Activated naive CD4-positive, alpha-beta T cell treated with anti-CD3 and anti-CD28 coated beads for 36 hours (primary cell): Measurements from ENCODE around the gene EIF2D. TPM values are rescaled to one million over a fixed set of nuclear protein-coding genes. Genes with fewer than 3 reads are reported as not detected.
A peak's percentile ranks its signal among the peaks of the same experiment; 100 is the strongest.
"Not testable (repeated sequence)": the region's sequence is repeated elsewhere in the genome, so short reads cannot be mapped to it uniquely, and the experiment has no call there.

Experiments used
- CTCF ChIA-PET: fragments of 350-600 bp; sonication (Branson Sonifier 250); formaldehyde crosslinking; loops from one replicate; lab custom pipeline; 2021; ENCODE audit warnings: antibody characterized with exemption; lab: Charles Lee
- DNase-seq: peaks from one replicate; pipeline ENCODE4 v3.0.0-alpha.2; 2020
- H3K27ac Mint-ChIP-seq: one replicate; pipeline ENCODE4 v1.8.0; 2021; ENCODE audit warnings: mild to moderate bottlenecking, mixed read lengths
- H3K27me3 Mint-ChIP-seq: one replicate; pipeline ENCODE4 v1.8.0; 2021; ENCODE audit warnings: low read depth, mixed read lengths
- H3K36me3 Mint-ChIP-seq: one replicate; pipeline ENCODE4 v1.8.0; 2021; ENCODE audit warnings: low read depth, mixed read lengths
- H3K4me1 Mint-ChIP-seq: one replicate; pipeline ENCODE4 v1.8.0; 2021; ENCODE audit warnings: low read depth, mixed read lengths
- H3K4me3 Mint-ChIP-seq: one replicate; pipeline ENCODE4 v1.8.0; 2021; ENCODE audit warnings: mild to moderate bottlenecking, moderate library complexity, mixed read lengths
- H3K9me3 Mint-ChIP-seq: one replicate; pipeline ENCODE4 v1.8.0; 2021; ENCODE audit warnings: mixed read lengths
- intact Hi-C: fragments of 100-400 bp; cut with micrococcal nuclease; formaldehyde crosslinking; loops from one replicate; pipeline ENCODE4 v1.15.1; 2023
- total RNA-seq, 2 experiments: library from RNA; stranded (reverse); gene quantifications; one replicate each; pipeline ENCODE4 v1.2.3, GENCODE V29; 2021

The EIF2D gene
- total RNA-seq, 2 experiments from 2014 or later = 116 to 122 TPM

DNA sequence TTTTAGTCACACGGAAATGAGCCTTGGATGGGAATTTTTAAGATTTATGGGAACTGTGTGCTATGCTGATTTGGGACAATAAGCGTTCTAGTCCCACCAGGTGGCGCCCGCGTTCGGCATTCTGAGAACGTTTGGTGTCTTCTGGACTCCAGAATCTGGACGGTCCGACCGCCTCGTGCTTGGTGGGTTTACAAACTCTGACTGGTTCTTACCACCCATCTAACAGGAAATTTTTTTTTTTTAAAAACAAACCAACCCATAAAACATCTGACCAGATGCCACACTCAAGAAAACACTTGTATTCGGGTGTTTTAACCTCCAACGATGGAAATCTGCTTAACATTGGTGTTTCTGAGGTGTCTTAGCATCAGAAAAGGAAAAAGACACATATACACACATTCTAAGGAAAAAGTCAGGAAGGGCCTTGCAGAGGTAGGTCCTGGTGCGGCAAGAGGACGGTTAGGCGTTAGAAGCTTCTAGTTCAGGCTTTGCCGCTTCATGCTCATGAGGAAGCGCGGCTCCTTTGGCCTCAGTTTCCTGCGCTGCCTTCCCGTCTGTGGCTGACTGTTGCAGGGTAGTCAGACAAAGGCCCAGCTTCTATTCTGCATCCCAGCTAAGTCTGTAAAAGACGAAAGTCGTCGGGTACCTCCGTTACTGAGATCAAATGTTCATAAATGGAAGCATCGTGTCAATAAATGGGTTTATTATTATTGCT, 22.3 kb upstream of the EIF2D start:
- Mint-ChIP-seq H3K36me3 (peaks cover 4% of the 10 kb centered on the region), H3K4me3 (peak overlapping the region; percentile 83), H3K27ac (peak overlapping the region; percentile 92), H3K9me3 (no peaks in the 10 kb centered on the region), H3K27me3 (peaks cover 19% of the 10 kb centered on the region), H3K4me1 (peaks cover 27% of the 10 kb centered on the region)
- peak; percentile 87 for DNase-seq
- CTCF ChIA-PET = interaction anchor here (0.7 to 6.6 kb wide), 27 partner anchors 11 to 348 kb away, joined by 3 to 133 read pairs (median 5); partner anchors contain the start of gene EIF2D
- intact Hi-C loops = loop anchor here (1.0 to 2.0 kb wide), 10 partner anchors 22 to 348 kb away; partner anchors contain the start of genes EIF2D and MAPKAPK2

DNA sequence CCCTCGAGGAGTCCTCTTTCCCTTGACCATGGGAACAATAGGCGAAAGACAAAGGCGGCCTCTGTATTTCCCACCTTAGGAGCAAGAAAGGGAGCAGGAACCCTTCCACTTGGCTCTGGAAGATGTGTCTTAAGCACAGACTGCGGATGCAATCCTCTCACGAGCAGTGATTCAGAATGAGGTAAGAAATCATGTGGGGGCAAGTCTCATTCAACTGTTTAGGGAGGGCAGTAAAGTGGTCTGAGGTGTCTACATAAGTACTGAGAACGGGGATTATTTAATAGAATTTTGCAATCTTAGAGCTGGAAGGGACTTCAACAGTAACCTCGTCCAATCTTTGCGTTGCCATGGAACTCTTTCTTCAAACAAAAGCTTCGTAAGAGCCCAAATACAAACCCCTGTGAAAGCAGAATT, 21.4 kb upstream of the EIF2D start:
- CTCF ChIA-PET = interaction anchor here (1.1 to 6.6 kb wide), 7 partner anchors 12 to 278 kb away, joined by 3 to 133 read pairs (median 14); no protein-coding TSS in a partner anchor
- peaks cover 18% of the 10 kb centered on the region for H3K27me3 Mint-ChIP-seq
- H3K9me3 Mint-ChIP-seq = no peaks in the 10 kb centered on the region
- H3K4me3 Mint-ChIP-seq = no peak overlapping the region
- no peak for DNase-seq
- no peak overlapping the region for H3K27ac Mint-ChIP-seq
- H3K36me3 Mint-ChIP-seq = peaks cover under 1% of the 10 kb centered on the region
- intact Hi-C loops = loop anchor here (1.0 to 2.0 kb wide), 6 partner anchors 25 to 349 kb away; no protein-coding TSS in a partner anchor
- peaks cover 27% of the 10 kb centered on the region for H3K4me1 Mint-ChIP-seq

DNA sequence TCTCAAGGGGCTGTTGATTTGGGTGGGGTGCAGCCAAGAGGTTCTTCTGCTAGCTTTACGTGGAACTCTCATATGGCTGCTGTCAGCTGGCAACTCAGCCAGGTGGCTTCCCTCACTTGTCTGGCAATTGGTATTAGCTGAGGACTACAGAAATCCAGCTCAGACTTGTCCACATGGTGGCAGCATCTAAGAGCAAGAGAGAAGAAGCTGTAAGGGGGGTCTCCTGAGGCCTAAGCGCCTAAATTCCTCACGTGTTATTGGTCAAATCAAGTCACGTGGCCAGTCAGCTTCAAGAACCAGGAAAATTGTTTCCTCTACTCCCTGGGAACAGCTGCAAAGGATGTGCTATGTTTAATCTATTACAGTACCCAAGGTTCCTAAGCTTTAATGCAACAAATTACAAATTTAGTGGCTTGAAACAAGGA, 18.8 kb upstream of the EIF2D start:
- intact Hi-C loops = no loop called here
- H3K27ac Mint-ChIP-seq = no peak overlapping the region
- no peaks in the 10 kb centered on the region for H3K36me3 Mint-ChIP-seq
- DNase-seq = peak; percentile 60
- CTCF ChIA-PET = interaction anchor here (0.6 to 7.0 kb wide), 26 partner anchors 9 to 492 kb away, joined by 3 to 118 read pairs (median 4); partner anchors contain the start of gene EIF2D
- H3K4me1 Mint-ChIP-seq = peaks cover 13% of the 10 kb centered on the region
- H3K4me3 Mint-ChIP-seq = no peak overlapping the region
- H3K27me3 Mint-ChIP-seq = peaks cover 13% of the 10 kb centered on the region
- no peaks in the 10 kb centered on the region for H3K9me3 Mint-ChIP-seq

DNA sequence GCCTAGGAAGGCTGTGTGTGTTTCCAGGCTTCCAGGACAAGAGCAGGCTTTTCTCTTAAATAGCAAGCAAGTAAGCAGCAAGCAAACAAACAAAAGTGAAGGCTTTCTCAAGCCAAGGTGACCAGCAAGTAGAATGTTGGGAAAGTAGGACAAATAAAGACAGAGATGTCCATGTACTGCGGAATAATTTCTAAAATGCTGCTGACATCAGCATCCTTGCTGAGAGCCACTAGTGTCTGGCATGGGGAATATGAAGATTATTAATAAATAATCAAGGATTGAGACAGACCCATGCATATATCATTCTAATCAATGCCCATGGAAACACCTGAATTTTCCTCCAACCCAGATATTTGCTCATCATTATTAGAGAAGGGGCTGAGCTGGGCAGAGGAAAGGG, 16.7 kb upstream of the EIF2D start:
- Mint-ChIP-seq H3K27me3 (peaks cover 13% of the 10 kb centered on the region), H3K9me3 (no peaks in the 10 kb centered on the region), H3K36me3 (no peaks in the 10 kb centered on the region), H3K4me1 (no peaks in the 10 kb centered on the region), H3K4me3 (no peak overlapping the region), H3K27ac (no peak overlapping the region)
- no peak for DNase-seq
- intact Hi-C loops = no loop called here
- CTCF ChIA-PET = interaction anchor here (0.6 to 7.0 kb wide), 6 partner anchors 21 to 283 kb away, joined by 3 to 118 read pairs (median 9); no protein-coding TSS in a partner anchor

DNA sequence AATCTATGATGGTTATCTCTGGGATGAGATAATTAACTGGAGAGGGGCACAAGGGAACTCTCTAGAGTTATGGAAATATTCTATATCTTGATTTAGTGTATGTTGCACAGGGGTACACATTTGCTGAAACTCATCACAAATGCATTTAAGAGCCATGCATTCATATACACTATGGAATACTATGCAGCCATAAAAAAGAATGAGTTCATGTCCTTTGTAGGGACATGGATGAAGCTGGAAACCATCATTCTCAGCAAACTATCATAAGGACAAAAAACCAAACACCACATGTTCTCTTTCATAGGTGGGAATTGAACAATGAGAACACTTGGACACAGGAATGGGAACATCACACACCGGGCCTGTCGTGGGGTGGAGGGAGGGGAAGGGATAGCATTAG, 14.1 kb upstream of the EIF2D start:
- DNase-seq, H3K4me1 Mint-ChIP-seq, H3K4me3 Mint-ChIP-seq, H3K9me3 Mint-ChIP-seq, H3K36me3 Mint-ChIP-seq, H3K27me3 Mint-ChIP-seq, H3K27ac Mint-ChIP-seq, intact Hi-C loops: not testable (repeated sequence)
- CTCF ChIA-PET = interaction anchor here (1.6 to 7.0 kb wide), 2 partner anchors 39 to 44 kb away, joined by 4 to 118 read pairs; no protein-coding TSS in a partner anchor

DNA sequence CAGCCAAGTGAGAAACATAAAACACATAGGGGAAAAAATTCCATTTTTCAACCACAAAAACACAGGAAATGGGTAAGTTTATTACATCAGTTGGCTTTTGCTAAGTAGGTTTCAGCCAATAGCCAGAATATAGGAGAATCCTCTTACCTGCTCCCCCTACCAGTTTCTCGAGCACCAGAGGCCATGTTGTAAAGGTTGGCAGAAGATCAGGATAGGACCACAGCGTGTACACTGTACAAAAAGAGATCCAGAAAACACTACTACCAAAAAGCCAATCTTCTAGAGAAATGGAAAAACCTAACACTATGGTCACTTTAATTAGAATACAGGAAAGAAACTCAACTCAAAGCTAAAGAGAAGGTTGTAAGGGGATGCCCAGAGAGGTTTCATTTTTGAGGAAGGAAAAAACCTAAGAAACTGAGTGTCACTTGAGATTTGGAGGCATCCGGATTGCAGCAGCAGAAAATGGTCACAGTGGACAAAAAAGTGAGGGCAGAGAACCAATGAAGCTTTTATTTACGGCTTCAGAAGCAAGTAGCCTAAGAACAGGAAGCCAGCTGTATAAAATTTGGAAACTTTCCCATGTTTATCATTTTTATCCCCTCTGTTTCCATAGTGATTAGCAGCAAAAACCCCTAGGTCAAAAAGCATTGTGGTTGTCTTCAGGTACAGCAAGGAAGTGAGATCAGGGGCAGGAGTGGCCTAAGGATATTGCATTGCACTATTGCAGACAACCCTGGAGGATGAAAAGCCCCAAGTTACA, 2.9 kb downstream of the EIF2D start:
- Mint-ChIP-seq H3K4me3 (peak overlapping the region; percentile 61), H3K9me3 (no peaks in the 10 kb centered on the region), H3K27ac (peak overlapping the region; percentile 99), H3K36me3 (peaks cover 46% of the 10 kb centered on the region), H3K27me3 (no peaks in the 10 kb centered on the region), H3K4me1 (peaks cover 53% of the 10 kb centered on the region)
- CTCF ChIA-PET = interaction anchor here (0.6 to 8.0 kb wide), 25 partner anchors 11 to 811 kb away, joined by 3 to 130 read pairs (median 5); partner anchors contain the start of genes DYRK3 and IKBKE
- intact Hi-C loops = loop anchor here (1.0 to 5.0 kb wide), 10 partner anchors 20 to 303 kb away; partner anchors contain the start of genes DYRK3 and MAPKAPK2
- DNase-seq = peak; percentile 56

DNA sequence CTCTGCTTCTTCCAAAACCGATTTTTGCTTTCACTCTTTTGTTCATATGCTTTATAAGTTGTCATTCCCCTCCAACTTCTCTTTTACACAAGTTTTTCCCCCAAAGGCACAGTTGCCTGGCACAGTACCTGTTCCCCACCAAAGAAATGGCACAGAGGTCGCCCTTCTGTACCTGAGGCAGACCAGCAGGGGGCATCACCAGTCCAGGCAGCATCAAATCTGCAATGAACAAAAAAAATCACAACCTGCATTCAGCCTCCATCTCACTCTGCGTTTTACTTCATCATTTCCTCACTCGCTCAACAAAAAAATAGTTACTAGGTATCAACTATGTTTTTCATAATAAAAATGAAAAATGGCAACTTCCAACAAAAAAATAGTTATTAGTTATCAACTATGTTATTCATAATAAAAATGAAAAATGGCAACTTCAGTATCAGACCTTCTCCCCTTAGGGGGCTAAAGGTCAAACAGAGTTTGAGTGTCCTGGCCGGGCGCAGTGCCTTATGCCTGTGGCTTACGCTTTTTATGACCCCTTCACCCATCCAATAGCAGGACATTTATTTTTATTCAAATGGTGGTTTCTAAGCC, 4.1 kb downstream of the EIF2D start:
- Mint-ChIP-seq H3K9me3 (no peaks in the 10 kb centered on the region), H3K27ac (peak overlapping the region; percentile 99), H3K36me3 (peaks cover 52% of the 10 kb centered on the region), H3K27me3 (no peaks in the 10 kb centered on the region), H3K4me1 (peaks cover 53% of the 10 kb centered on the region), H3K4me3 (peak overlapping the region; percentile 61)
- intact Hi-C loops = loop anchor here (1.0 to 5.0 kb wide), 8 partner anchors 27 to 305 kb away; partner anchors contain the start of genes DYRK3 and MAPKAPK2
- peak; percentile 83 for DNase-seq
- CTCF ChIA-PET = interaction anchor here (0.6 to 8.0 kb wide), 21 partner anchors 10 to 375 kb away, joined by 3 to 130 read pairs (median 5); partner anchors contain the start of genes DYRK3 and IKBKE

DNA sequence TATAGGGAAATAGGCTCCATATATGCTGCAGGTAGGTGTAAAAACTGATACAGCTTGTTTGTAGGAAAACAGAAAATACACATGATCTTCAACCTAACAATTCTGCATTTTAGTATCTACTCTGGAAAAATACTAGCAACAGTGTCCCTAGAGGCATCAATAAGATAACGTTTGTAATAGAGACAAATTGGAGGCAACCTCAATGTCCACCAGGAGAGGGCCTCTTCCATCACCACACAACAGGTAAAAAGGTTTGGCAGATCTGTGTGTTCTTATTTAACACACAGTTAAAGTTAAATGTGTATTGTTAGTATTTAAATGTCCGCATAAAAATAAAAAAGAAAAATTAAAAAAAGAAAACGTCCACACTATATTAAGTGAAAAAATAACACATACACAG, 5.4 kb downstream of the EIF2D start:
- peaks cover 51% of the 10 kb centered on the region for H3K4me1 Mint-ChIP-seq
- H3K27ac Mint-ChIP-seq = peak overlapping the region; percentile 41
- peaks cover 59% of the 10 kb centered on the region for H3K36me3 Mint-ChIP-seq
- intact Hi-C loops = loop anchor here (5.0 kb wide), 1 partner anchor 120 kb away; no protein-coding TSS in a partner anchor
- CTCF ChIA-PET = interaction anchor here (0.8 to 8.0 kb wide), 11 partner anchors 13 to 128 kb away, joined by 3 to 130 read pairs (median 5); partner anchors contain the start of genes DYRK3 and RASSF5
- no peaks in the 10 kb centered on the region for H3K27me3 Mint-ChIP-seq
- no peak overlapping the region for H3K4me3 Mint-ChIP-seq
- no peaks in the 10 kb centered on the region for H3K9me3 Mint-ChIP-seq
- DNase-seq = no peak

DNA sequence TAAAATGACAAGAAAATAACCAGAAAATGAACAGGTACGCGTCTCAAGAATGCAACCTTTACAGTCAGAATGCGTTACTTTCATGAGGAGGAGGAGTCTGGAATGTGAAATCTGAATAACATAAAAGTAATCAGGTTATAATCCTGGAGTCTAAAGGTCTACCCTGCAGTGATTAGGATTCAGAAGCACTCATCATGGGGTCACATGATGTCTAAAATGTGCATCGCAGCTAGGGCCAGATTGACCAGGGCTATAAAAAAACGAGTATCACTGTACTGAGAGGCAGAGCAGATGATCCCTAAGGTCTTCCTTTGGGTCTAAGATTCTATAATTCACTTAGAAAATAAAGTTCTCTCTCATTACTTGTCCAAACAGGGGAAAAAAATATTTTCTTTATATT, 7.4 kb downstream of the EIF2D start:
- DNase-seq = no peak
- CTCF ChIA-PET = interaction anchor here (0.7 to 8.0 kb wide), 2 partner anchors 24 to 59 kb away, joined by 3 to 130 read pairs; no protein-coding TSS in a partner anchor
- H3K4me3 Mint-ChIP-seq = no peak overlapping the region
- no peaks in the 10 kb centered on the region for H3K9me3 Mint-ChIP-seq
- peaks cover 46% of the 10 kb centered on the region for H3K36me3 Mint-ChIP-seq
- H3K27ac Mint-ChIP-seq = no peak overlapping the region
- H3K27me3 Mint-ChIP-seq = no peaks in the 10 kb centered on the region
- H3K4me1 Mint-ChIP-seq = peaks cover 32% of the 10 kb centered on the region
- intact Hi-C loops = loop anchor here (5.0 kb wide), 1 partner anchor 122 kb away; no protein-coding TSS in a partner anchor

DNA sequence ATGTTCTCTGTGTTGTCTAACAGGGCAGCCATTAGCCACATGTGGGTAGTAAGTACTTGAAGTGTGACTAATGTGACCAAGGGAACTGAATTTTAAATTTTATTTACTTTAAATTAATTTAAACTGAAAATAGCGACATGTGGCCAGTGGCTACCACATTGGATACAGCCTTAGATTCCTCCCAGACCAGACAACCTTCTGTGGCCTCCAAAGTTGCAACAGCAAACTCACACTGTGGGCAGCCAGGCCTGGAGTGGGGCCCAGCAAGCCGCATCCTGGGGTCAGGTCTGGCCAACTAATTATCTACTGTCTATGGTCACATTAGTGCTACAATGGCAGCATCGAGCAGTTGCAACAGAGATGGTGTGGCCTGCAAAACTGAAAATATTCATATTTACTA, 11.7 kb downstream of the EIF2D start:
- CTCF ChIA-PET = interaction anchor here (1.1 to 2.4 kb wide), 3 partner anchors 8 to 110 kb away, joined by 3 to 10 read pairs (median 4); no protein-coding TSS in a partner anchor
- no peaks in the 10 kb centered on the region for H3K9me3 Mint-ChIP-seq
- H3K27ac Mint-ChIP-seq = no peak overlapping the region
- intact Hi-C loops = no loop called here
- DNase-seq = no peak
- no peaks in the 10 kb centered on the region for H3K4me1 Mint-ChIP-seq
- peaks cover 49% of the 10 kb centered on the region for H3K36me3 Mint-ChIP-seq
- no peak overlapping the region for H3K4me3 Mint-ChIP-seq
- no peaks in the 10 kb centered on the region for H3K27me3 Mint-ChIP-seq

DNA sequence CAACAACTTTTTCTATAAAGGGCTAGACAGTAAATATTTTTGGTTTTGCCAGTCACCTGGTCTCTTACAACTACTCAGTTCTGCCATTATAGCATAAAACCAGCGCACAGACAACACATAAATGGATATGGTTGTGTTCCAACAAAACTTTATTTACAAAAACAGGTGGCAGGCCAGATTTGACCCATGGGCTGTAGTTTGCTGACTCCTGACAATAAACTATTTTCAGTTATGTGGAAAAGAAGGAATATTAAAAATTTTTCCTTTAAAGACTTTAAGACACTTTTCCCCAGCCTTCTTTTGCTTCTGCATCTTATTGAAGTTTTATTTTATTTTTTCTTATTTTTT, 16.0 kb downstream of the EIF2D start:
- Mint-ChIP-seq H3K27ac (peak overlapping the region; percentile 19), H3K36me3 (peaks cover 57% of the 10 kb centered on the region), H3K9me3 (no peaks in the 10 kb centered on the region), H3K27me3 (no peaks in the 10 kb centered on the region), H3K4me3 (no peak overlapping the region), H3K4me1 (peaks cover 15% of the 10 kb centered on the region)
- intact Hi-C loops = no loop called here
- CTCF ChIA-PET = interaction anchor here (2.7 to 6.7 kb wide), 2 partner anchors 12 to 68 kb away, joined by 16 to 53 read pairs; no protein-coding TSS in a partner anchor
- no peak for DNase-seq
